HG03175 (cell line): ENCODE data around the gene RPL36A.

Source experiments
- ATAC-seq: cut with Tn5 transposase; IDR thresholded peaks from one replicate; pipeline ENCODE4 v1.9.1; 2021; ENCODE audit warnings: mild to moderate bottlenecking, moderate library complexity; ENCODE audit not compliant: unreplicated experiment

RPL36A gene

GRCh38 chrX:101430457-101431078 lies 39.8 kb downstream of the RPL36A start:
- peak; percentile 92 for ATAC-seq

- ATAC-seq: no peak
These were observed 51.3 kb downstream of the RPL36A start for GRCh38 chrX:101442085-101442484.
